ENCODE data around the gene CA10.

CA10 gene

DNA sequence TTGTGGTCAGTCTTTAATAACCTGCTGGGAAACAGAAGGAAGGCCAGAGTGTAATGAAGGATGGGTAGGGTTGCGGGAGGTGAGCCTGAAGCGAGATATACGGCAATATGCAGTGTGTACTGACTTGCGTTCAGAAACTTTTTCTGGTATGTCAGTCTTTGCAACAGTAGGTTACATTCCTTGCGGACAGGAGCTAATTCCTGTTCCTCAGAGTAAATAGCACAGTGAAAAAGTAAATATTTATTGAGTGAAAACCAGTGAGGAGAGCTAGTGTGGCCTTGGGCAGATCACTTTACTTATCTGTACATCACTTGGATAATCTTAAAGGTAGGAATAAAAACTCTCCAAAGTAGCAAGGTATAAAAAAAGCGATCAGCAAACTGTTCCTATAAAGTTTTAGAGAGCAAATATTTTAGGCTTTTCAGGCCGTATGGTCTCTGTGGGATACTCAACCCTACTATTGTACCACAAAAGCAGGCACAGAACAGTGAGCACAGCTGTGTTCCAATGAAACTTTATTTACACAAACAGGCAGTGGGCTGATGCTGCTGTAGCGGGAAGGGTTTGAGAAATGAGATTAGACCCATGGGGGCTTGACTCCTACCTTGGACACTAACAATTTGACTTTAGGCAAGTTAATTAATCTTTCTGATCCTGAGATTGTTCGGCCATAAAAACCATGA is 550.1 kb downstream of the CA10 start:
- no peak for DNase-seq (ENCODE audit: low spot score)
- TF ChIP-seq, protein P1, sequence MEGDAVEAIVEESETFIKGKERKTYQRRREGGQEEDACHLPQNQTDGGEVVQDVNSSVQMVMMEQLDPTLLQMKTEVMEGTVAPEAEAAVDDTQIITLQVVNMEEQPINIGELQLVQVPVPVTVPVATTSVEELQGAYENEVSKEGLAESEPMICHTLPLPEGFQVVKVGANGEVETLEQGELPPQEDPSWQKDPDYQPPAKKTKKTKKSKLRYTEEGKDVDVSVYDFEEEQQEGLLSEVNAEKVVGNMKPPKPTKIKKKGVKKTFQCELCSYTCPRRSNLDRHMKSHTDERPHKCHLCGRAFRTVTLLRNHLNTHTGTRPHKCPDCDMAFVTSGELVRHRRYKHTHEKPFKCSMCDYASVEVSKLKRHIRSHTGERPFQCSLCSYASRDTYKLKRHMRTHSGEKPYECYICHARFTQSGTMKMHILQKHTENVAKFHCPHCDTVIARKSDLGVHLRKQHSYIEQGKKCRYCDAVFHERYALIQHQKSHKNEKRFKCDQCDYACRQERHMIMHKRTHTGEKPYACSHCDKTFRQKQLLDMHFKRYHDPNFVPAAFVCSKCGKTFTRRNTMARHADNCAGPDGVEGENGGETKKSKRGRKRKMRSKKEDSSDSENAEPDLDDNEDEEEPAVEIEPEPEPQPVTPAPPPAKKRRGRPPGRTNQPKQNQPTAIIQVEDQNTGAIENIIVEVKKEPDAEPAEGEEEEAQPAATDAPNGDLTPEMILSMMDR (IDR thresholded peaks at IDR 0.05; ENCODE audit: extremely low read depth, missing control alignments): no peak

DNA sequence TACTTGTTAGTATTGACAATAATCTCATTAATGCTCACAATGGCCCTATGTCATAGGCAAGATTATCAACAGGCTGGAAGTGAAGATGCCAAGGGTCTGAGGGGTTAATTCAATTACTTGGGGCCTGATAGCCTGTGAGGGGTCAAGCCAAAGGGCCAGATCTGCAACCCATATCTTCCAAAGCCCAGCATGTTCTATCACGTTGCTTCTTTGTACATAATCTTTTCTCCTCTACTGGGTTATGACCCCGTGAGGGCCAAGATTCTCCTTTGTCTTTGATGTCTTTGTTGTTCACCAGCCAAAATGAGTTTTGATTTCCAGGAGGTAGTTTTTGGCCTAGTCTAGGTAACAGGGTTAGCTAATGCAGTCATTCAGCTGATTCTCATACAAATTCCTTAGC is 551.0 kb downstream of the CA10 start:
- TF ChIP-seq, protein P1 (IDR thresholded peaks at IDR 0.05; ENCODE audit: extremely low read depth, missing control alignments): no peak

DNA sequence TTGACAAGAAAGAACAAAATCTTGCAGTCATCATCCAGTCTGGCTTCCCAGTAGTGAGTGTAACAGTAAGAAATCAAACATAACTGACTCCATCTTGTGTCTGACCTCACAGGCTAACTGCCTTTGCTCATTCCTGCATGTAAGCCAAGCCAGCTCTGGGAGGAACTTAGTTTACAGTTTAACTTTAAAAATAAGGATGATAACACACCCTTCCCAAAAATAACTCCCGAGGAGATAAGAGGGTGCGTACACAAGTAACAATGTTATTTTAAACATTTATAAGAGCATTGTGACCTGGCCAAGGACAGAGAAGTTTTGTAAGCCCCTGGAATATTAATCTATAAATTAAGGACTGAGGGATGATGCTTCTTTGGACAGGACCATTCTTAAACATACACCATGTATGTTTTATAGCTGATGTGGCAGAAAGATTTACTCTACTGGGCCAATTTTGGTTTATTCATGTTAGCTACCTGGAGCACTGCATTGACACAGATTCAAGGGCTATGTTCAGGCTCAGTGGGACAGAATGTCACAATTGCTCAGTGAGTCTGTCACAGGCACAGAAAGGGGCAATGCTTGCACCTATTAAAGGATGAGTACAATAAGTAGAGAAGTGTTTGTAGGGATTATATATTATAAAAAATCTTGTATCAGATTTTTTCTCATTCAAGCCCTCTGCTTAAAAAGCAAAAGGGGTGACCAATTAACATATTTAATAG is 554.1 kb downstream of the CA10 start:
- TF ChIP-seq, protein P1 (IDR thresholded peaks at IDR 0.05; ENCODE audit: extremely low read depth, missing control alignments): no peak
- no peak for DNase-seq (ENCODE audit: low spot score)

More for the DNA sequence above, 551.0 kb downstream of the CA10 start:
- DNase-seq (ENCODE audit: low spot score): no peak

DNA sequence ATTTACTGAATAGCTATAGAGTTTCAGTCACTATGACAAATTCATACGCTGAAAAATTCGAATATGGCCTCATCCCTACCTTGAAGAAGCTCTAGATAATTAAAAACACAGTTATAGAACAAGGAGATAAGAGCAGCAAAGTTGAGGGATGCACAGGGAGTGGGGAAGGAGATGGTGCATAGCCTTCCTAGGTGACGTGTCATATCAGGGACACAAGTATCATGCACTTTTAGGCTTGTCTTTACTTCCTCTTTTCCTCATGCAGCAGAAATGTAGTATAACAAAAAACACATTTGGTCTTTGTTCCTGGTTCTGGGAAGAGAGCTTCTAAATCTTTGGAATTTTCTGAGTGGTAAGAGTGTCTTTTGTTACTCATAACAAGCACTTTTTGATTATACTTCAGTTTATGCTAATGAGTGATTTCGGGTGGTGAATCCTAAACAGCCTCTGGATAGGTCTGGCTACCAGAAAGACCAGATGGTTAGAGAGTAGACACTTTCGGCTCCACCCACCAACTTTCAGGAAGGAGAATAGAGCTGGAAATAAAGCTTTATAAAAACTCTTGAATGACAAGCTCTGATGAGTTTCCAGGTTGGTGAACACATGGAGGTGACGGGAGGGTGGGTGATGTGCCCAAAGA is 556.8 kb downstream of the CA10 start:
- TF ChIP-seq, protein P1 (IDR thresholded peaks at IDR 0.05; ENCODE audit: extremely low read depth, missing control alignments): no peak
- DNase-seq (ENCODE audit: low spot score): no peak

DNA sequence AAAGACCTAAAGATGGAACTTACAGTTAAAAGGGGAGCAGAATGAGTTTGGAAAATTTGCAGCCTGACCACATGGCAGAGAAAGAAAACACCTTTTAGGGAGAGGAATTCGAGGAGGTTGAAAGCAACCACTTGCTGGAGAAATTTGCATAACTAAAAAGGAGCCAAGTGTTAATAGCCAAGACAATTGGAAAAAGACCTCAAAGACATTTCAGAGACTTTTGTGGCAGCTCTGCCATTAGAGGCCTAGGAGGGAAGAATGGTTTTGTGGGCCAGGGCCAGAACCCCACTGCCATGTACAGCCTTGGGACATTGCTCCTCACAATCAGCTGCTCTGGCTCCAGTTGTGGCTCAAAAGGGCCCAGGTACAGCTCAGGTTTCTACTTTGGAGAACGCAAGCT is 559.7 kb downstream of the CA10 start:
- DNase-seq (ENCODE audit: low spot score): no peak
- TF ChIP-seq, protein P1 (IDR thresholded peaks at IDR 0.05; ENCODE audit: extremely low read depth, missing control alignments): no peak

DNA sequence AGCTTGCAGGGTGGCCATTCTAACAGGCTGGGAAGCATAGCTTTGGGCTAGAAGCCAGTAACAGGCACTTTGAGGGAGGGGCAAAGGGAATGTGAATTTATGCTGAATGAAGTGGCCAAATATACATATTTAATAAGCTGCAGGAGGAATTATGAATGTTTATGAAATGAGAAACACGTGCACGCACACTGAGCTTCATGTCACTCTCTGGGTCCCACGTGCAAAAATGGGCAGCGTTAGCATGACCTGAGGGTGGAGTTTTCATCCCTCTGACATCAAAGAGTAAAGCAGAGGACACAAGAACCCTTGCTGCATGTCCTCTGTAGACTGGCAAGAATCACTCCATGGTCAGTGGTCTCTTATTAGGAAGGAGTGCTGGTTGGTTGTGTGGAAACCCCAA is 561.2 kb downstream of the CA10 start:
- no peak for DNase-seq (ENCODE audit: low spot score)
- TF ChIP-seq, protein P1 (IDR thresholded peaks at IDR 0.05; ENCODE audit: extremely low read depth, missing control alignments): no peak

DNA sequence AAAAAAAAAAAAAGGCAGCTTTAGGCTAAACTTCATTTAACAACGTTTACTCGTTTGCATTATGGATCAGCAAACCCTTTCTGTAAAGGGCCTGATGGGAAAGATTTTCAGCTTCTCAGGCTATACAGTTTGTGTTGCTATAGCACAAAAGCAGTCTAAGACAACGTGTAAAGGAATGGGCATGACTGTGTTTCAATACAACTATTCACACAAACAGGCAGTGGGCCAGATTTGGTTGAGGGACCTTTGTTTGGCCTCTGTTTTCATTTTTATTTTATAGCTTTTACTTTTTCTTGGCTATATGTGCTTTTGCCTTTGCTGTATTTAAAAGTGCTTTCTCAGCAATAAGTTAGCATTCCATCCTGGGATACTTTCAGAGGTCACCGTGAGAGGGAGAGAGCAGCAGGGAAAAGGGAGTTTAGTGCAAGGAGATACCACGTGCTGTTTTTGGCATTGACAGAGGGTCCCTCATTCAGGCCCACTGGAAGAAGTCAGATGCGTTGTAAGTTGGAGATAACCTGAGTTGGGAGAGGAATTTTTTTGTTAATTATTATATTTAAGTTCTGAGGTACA is 562.6 kb downstream of the CA10 start:
- TF ChIP-seq, protein P1 (IDR thresholded peaks at IDR 0.05; ENCODE audit: extremely low read depth, missing control alignments): no peak

More for the DNA sequence above, 562.6 kb downstream of the CA10 start:
- no peak for DNase-seq (ENCODE audit: low spot score)
